Fibroblast of villous mesenchyme (primary cell): ENCODE data around the gene HMOX1. TPM values are rescaled to one million over a fixed set of nuclear protein-coding genes. Genes with fewer than 3 reads are reported as not detected.

Experiments
- DNase-seq: peaks from one replicate; pipeline ENCODE4 v3.0.0-alpha.2; 2010; ENCODE audit warnings: low read depth
- H3K4me3 ChIP-seq: 2 replicates; pipeline ENCODE4 v1.5.1; 2011; ENCODE audit warnings: low read depth, mild to moderate bottlenecking, low read length
- CTCF ChIP-seq: IDR thresholded peaks from 2 replicates; pipeline ENCODE4 v1.5.1; 2012; ENCODE audit warnings: low read depth, mild to moderate bottlenecking, low read length; ENCODE audit not compliant: insufficient read depth
- total RNA-seq: library from RNA; depleted of rRNA; stranded (reverse); fragments of >200 nt; gene quantifications from 2 replicates; pipeline ENCODE4 v1.2.3, GENCODE V29; 2012

Gene HMOX1
- total RNA-seq, 1 donor: 24.2 TPM

GRCh38 chr22:35380013-35380412 is 883 bp upstream of the HMOX1 start:
- no peak for DNase-seq
- TF ChIP-seq CTCF: no peak
- H3K4me3 ChIP-seq: no peak overlapping the region

GRCh38 chr22:35381424-35382009 is 621 bp downstream of the HMOX1 start:
- no peak for TF ChIP-seq CTCF
- H3K4me3 ChIP-seq: peak overlapping the region; percentile 89
- no peak for DNase-seq

GRCh38 chr22:35383679-35384071 is 2.8 kb downstream of the HMOX1 start:
- no peak overlapping the region for H3K4me3 ChIP-seq
- no peak for DNase-seq
- TF ChIP-seq CTCF: no peak

GRCh38 chr22:35384527-35384926 is 3.6 kb downstream of the HMOX1 start:
- no peak for DNase-seq
- TF ChIP-seq CTCF: no peak
- no peak overlapping the region for H3K4me3 ChIP-seq

GRCh38 chr22:35384975-35385588 is 4.2 kb downstream of the HMOX1 start:
- H3K4me3 ChIP-seq: no peak overlapping the region
- no peak for DNase-seq
- no peak for TF ChIP-seq CTCF

- DNase-seq: no peak
- no peak for TF ChIP-seq CTCF
- H3K4me3 ChIP-seq: no peak overlapping the region
Observed at GRCh38 chr22:35386670-35387288, 5.9 kb downstream of the HMOX1 start.
